GM12878 (cell line): ENCODE data around the gene TBCK.

Experiments used
- CHD2 ChIP-seq: IDR thresholded peaks from 2 replicates; pipeline ENCODE4 v1.6.1; 2011; ENCODE audit warnings: low read depth, low read length, improper control_type of control experiment, borderline replicate concordance
- EP300 ChIP-seq, 2 experiments: fragments of 150-350 bp in 1 of 2; IDR thresholded peaks; 2 replicates each; pipeline ENCODE4 v1.6.1; 2011 to 2012; ENCODE audit warnings: low read depth in 2 of 2, low read length in 2 of 2, borderline replicate concordance in 1 of 2, improper control_type of control experiment in 1 of 2, inconsistent platforms in 1 of 2; ENCODE audit not compliant: control insufficient read depth in 1 of 2
- SIX5 ChIP-seq: IDR thresholded peaks from 2 replicates; pipeline ENCODE4 v1.6.1; 2011; ENCODE audit warnings: mild to moderate bottlenecking, low read depth, low read length, moderate library complexity; ENCODE audit not compliant: severe bottlenecking
- TF ChIP-seq, protein P1 (sequence below): IDR thresholded peaks from 2 replicates; pipeline ENCODE4 v1.6.1; 2011; ENCODE audit warnings: borderline replicate concordance, low read depth, mild to moderate bottlenecking, moderate library complexity, mixed read lengths, low read length; ENCODE audit not compliant: insufficient read depth; ENCODE audit errors: extremely low read length
- TF ChIP-seq, protein P2 (sequence below), 3 experiments: IDR thresholded peaks in 2 of 3; conservative IDR thresholded peaks in 1 of 3; 2 replicates each; pipeline ENCODE4 v1.5.1; 2011; ENCODE audit warnings: low read depth in 3 of 3, low read length in 3 of 3, mild to moderate bottlenecking in 3 of 3, control low read depth in 2 of 3, moderate library complexity in 2 of 3, inconsistent platforms in 1 of 3, mixed read lengths in 1 of 3; ENCODE audit not compliant: control insufficient read depth in 2 of 3, insufficient read depth in 1 of 3; ENCODE audit errors: extremely low read depth in 1 of 3
- TF ChIP-seq, protein P3 (sequence below): IDR thresholded peaks from 2 replicates; pipeline ENCODE4 v1.6.1; 2012; ENCODE audit warnings: mild to moderate bottlenecking, low read depth, low read length

DNA sequence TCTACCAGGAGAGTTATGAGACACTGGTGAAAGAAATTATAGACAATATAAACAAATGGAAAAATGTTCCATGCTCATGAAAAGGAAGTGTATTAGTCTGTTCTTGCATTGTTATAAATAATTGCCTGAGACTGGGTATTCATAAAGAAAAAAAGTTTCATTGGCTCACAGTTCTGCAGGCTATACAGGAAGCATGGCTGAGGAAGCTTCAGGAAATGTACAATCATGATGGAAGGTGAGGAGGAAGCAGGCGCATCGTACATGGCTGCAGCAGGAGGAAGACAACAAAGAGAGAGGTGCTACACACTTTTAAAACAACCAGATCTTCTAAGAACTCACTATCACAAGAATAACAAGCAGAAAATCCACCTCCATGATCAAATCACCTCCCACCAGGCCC, 236.4 kb downstream of the TBCK start:
- TF ChIP-seq, protein P1, sequence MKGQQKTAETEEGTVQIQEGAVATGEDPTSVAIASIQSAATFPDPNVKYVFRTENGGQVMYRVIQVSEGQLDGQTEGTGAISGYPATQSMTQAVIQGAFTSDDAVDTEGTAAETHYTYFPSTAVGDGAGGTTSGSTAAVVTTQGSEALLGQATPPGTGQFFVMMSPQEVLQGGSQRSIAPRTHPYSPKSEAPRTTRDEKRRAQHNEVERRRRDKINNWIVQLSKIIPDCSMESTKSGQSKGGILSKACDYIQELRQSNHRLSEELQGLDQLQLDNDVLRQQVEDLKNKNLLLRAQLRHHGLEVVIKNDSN = no peak
- TF ChIP-seq, protein P2, sequence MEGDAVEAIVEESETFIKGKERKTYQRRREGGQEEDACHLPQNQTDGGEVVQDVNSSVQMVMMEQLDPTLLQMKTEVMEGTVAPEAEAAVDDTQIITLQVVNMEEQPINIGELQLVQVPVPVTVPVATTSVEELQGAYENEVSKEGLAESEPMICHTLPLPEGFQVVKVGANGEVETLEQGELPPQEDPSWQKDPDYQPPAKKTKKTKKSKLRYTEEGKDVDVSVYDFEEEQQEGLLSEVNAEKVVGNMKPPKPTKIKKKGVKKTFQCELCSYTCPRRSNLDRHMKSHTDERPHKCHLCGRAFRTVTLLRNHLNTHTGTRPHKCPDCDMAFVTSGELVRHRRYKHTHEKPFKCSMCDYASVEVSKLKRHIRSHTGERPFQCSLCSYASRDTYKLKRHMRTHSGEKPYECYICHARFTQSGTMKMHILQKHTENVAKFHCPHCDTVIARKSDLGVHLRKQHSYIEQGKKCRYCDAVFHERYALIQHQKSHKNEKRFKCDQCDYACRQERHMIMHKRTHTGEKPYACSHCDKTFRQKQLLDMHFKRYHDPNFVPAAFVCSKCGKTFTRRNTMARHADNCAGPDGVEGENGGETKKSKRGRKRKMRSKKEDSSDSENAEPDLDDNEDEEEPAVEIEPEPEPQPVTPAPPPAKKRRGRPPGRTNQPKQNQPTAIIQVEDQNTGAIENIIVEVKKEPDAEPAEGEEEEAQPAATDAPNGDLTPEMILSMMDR (IDR thresholded peaks at IDR 0.05 in 2 of 3, conservative IDR thresholded peaks at IDR 0.05 in 1 of 3; ENCODE audit: control insufficient read depth in 2 of 3, extremely low read depth in 1 of 3, insufficient read depth in 1 of 3, low read depth in 3 of 3, low read length in 3 of 3) = no peak
- no peak for TF ChIP-seq EP300 (IDR thresholded peaks at IDR 0.05; ENCODE audit: borderline replicate concordance in 1 of 2, control insufficient read depth in 1 of 2, low read depth in 2 of 2, low read length in 2 of 2)
- TF ChIP-seq CHD2 = no peak
- no peak for TF ChIP-seq SIX5
- TF ChIP-seq, protein P3, sequence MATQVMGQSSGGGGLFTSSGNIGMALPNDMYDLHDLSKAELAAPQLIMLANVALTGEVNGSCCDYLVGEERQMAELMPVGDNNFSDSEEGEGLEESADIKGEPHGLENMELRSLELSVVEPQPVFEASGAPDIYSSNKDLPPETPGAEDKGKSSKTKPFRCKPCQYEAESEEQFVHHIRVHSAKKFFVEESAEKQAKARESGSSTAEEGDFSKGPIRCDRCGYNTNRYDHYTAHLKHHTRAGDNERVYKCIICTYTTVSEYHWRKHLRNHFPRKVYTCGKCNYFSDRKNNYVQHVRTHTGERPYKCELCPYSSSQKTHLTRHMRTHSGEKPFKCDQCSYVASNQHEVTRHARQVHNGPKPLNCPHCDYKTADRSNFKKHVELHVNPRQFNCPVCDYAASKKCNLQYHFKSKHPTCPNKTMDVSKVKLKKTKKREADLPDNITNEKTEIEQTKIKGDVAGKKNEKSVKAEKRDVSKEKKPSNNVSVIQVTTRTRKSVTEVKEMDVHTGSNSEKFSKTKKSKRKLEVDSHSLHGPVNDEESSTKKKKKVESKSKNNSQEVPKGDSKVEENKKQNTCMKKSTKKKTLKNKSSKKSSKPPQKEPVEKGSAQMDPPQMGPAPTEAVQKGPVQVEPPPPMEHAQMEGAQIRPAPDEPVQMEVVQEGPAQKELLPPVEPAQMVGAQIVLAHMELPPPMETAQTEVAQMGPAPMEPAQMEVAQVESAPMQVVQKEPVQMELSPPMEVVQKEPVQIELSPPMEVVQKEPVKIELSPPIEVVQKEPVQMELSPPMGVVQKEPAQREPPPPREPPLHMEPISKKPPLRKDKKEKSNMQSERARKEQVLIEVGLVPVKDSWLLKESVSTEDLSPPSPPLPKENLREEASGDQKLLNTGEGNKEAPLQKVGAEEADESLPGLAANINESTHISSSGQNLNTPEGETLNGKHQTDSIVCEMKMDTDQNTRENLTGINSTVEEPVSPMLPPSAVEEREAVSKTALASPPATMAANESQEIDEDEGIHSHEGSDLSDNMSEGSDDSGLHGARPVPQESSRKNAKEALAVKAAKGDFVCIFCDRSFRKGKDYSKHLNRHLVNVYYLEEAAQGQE = no peak
